ENCODE measurements around the gene PHF21B. TPM values are rescaled to one million over a fixed set of nuclear protein-coding genes. Genes with fewer than 3 reads are reported as not detected.

PHF21B gene
- total and polyA plus RNA-seq, 5 donors from 2014 or later: not detected

DNA sequence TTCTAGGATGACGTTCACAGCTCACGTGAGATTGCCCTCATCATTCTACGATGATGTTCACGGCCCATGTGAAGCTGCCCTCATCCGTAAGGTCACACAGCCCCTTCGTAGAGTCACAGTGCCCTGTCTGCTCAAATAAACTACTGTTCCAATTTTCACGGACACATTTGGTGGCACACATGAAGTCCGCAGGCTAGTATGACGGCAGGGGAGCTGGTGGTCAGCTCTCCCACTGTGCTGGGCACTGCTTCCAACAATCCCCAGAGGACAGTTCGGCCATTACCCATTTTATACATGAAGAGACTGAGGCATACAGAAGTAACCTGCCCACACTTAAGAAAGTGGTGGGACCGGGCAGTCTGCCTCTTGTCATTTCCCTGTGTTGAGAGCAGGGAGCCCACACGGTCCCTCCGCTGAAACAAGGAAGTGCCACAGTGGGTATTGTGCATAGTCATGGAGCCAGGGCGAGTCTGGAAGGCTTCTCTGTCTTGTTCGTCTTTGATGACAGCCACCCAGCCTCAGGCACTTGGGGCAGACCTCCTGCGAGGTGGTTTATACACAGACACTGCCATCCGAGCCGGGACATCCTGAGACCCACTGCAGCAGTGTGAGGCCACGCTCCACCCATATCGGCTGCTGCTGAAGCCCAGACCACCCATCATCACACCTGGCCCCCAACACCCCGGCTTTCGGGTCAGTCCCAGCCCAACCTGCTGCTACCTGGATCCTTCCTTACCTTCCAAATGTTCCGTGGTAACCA, 114.3 kb downstream of the PHF21B start:
- no peaks in the 10 kb centered on the region for H3K36me3 ChIP-seq (ENCODE audit: control insufficient read depth, insufficient read depth, low read length)
- H3K27ac ChIP-seq (ENCODE audit: insufficient read depth, low read length, poor library complexity, severe bottlenecking): no peak overlapping the region
- Mint-ChIP-seq H3K9me3 (peaks cover 0 to 1% (median 0%) of the 10 kb centered on the region in 7 donors), H3K36me3 (no peaks in the 10 kb centered on the region), H3K27me3 (peaks cover 8% of the 10 kb centered on the region), H3K27ac (no peak overlapping the region), H3K4me3 (no peak overlapping the region), H3K4me1 (no peaks in the 10 kb centered on the region)
- DNase-seq (no peak), ATAC-seq (ENCODE audit: low read depth in 2 of 2) (no peak)
- H3K4me3 ChIP-seq (ENCODE audit: low read depth, low read length): no peak overlapping the region
- H3K4me1 ChIP-seq (ENCODE audit: control insufficient read depth, insufficient read depth, low read length, poor library complexity, severe bottlenecking): no peaks in the 10 kb centered on the region
- H3K9me3 ChIP-seq (ENCODE audit: control insufficient read depth in 2 of 2, low read length in 2 of 2): no peaks in the 10 kb centered on the region
- H3K27me3 ChIP-seq (ENCODE audit: control insufficient read depth, insufficient read depth, low read length): no peaks in the 10 kb centered on the region

DNA sequence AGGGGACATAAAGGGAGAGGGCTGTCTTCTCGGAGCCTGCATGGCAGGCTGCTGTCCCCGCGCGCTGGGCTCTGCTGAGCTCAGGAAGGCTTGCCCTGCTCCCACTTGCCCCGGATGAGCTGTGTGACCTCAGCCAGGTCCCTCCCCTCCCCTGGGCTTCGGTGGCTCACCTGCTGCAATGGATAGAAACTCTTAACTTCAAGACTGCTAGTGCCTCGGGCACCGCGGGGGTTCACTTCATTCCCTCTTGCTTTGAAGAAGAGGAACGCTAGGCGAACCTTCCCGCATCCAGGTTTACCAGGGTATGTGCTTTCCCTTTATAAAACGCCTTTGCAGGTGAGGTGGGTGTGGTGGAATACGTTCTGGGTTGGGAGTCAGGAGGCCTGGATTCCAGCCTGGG, 115.0 kb downstream of the PHF21B start:
- Histone ChIP-seq H3K27ac (ENCODE audit: insufficient read depth, low read length, poor library complexity, severe bottlenecking) (no peak overlapping the region), H3K9me3 (ENCODE audit: control insufficient read depth in 2 of 2, low read length in 2 of 2) (no peaks in the 10 kb centered on the region), H3K4me1 (ENCODE audit: control insufficient read depth, insufficient read depth, low read length, poor library complexity, severe bottlenecking) (no peaks in the 10 kb centered on the region), H3K4me3 (ENCODE audit: low read depth, low read length) (no peak overlapping the region), H3K36me3 (ENCODE audit: control insufficient read depth, insufficient read depth, low read length) (no peaks in the 10 kb centered on the region), H3K27me3 (ENCODE audit: control insufficient read depth, insufficient read depth, low read length) (no peaks in the 10 kb centered on the region)
- DNase-seq (no peak), ATAC-seq (ENCODE audit: low read depth in 2 of 2) (no peak)
- peaks cover 4% of the 10 kb centered on the region for H3K27me3 Mint-ChIP-seq
- H3K4me1 Mint-ChIP-seq: no peaks in the 10 kb centered on the region
- H3K36me3 Mint-ChIP-seq: no peaks in the 10 kb centered on the region
- H3K9me3 Mint-ChIP-seq: peaks cover 0 to 1% (median 0%) of the 10 kb centered on the region in 7 donors
- no peak overlapping the region for H3K4me3 Mint-ChIP-seq
- H3K27ac Mint-ChIP-seq: no peak overlapping the region

DNA sequence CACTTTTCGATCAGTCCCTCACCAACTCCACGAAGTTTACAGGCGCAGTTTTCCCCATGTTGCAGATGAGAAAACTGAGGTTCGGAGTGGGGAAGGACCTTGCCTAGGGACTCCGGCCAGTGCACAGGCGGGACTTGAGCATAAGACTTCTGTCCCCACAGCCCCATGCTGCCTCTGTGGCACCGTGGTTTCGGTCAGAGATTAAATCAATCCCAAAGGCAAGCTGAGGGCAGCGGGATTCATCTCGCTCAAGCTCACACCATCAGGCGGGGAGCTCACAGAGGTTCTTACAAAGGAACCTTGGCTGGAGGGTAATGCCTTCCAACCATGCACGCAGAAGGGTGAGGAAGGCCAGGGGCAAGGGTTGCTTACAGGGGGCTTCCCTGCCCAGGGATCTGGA, 115.5 kb downstream of the PHF21B start:
- H3K4me3 Mint-ChIP-seq: no peak overlapping the region
- Histone ChIP-seq H3K36me3 (ENCODE audit: control insufficient read depth, insufficient read depth, low read length) (no peaks in the 10 kb centered on the region), H3K9me3 (ENCODE audit: control insufficient read depth in 2 of 2, low read length in 2 of 2) (no peaks in the 10 kb centered on the region), H3K4me1 (ENCODE audit: control insufficient read depth, insufficient read depth, low read length, poor library complexity, severe bottlenecking) (no peaks in the 10 kb centered on the region), H3K27ac (ENCODE audit: insufficient read depth, low read length, poor library complexity, severe bottlenecking) (no peak overlapping the region), H3K4me3 (ENCODE audit: low read depth, low read length) (no peak overlapping the region), H3K27me3 (ENCODE audit: control insufficient read depth, insufficient read depth, low read length) (no peaks in the 10 kb centered on the region)
- no peak for ATAC-seq (ENCODE audit: low read depth in 2 of 2)
- no peaks in the 10 kb centered on the region for H3K4me1 Mint-ChIP-seq
- H3K9me3 Mint-ChIP-seq: peaks cover 0 to 1% (median 0%) of the 10 kb centered on the region in 7 donors
- peaks cover 4% of the 10 kb centered on the region for H3K27me3 Mint-ChIP-seq
- H3K27ac Mint-ChIP-seq: peak overlapping the region in 1 of 3 donors; percentile 20
- DNase-seq: no peak
- no peaks in the 10 kb centered on the region for H3K36me3 Mint-ChIP-seq

DNA sequence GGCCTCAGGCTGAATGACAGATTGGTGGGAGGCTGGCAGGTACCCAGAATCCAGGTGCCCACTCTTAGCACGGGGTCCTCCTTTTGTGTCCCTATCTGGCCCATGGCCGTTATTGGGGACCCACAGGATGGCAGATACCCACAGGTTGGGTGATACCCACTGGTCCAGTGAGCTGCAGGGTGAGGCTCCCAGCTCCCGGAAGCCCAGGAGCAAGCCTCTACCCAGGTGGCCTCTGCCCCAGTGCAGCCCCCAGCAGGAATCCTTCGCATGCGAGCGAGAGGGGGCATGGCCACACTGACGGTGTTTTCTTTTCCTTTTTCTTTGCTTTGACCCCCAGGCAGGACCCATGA, 116.1 kb downstream of the PHF21B start:
- ATAC-seq (ENCODE audit: low read depth in 2 of 2): no peak
- H3K4me1 Mint-ChIP-seq: no peaks in the 10 kb centered on the region
- Histone ChIP-seq H3K4me3 (ENCODE audit: low read depth, low read length) (no peak overlapping the region), H3K9me3 (ENCODE audit: control insufficient read depth in 2 of 2, low read length in 2 of 2) (no peaks in the 10 kb centered on the region), H3K27ac (ENCODE audit: insufficient read depth, low read length, poor library complexity, severe bottlenecking) (no peak overlapping the region), H3K36me3 (ENCODE audit: control insufficient read depth, insufficient read depth, low read length) (no peaks in the 10 kb centered on the region), H3K27me3 (ENCODE audit: control insufficient read depth, insufficient read depth, low read length) (no peaks in the 10 kb centered on the region), H3K4me1 (ENCODE audit: control insufficient read depth, insufficient read depth, low read length, poor library complexity, severe bottlenecking) (no peaks in the 10 kb centered on the region)
- H3K4me3 Mint-ChIP-seq: no peak overlapping the region
- peaks cover 0 to 1% (median 0%) of the 10 kb centered on the region in 7 donors for H3K9me3 Mint-ChIP-seq
- no peaks in the 10 kb centered on the region for H3K36me3 Mint-ChIP-seq
- H3K27me3 Mint-ChIP-seq: peaks cover 4% of the 10 kb centered on the region
- no peak overlapping the region for H3K27ac Mint-ChIP-seq
- DNase-seq: no peak

DNA sequence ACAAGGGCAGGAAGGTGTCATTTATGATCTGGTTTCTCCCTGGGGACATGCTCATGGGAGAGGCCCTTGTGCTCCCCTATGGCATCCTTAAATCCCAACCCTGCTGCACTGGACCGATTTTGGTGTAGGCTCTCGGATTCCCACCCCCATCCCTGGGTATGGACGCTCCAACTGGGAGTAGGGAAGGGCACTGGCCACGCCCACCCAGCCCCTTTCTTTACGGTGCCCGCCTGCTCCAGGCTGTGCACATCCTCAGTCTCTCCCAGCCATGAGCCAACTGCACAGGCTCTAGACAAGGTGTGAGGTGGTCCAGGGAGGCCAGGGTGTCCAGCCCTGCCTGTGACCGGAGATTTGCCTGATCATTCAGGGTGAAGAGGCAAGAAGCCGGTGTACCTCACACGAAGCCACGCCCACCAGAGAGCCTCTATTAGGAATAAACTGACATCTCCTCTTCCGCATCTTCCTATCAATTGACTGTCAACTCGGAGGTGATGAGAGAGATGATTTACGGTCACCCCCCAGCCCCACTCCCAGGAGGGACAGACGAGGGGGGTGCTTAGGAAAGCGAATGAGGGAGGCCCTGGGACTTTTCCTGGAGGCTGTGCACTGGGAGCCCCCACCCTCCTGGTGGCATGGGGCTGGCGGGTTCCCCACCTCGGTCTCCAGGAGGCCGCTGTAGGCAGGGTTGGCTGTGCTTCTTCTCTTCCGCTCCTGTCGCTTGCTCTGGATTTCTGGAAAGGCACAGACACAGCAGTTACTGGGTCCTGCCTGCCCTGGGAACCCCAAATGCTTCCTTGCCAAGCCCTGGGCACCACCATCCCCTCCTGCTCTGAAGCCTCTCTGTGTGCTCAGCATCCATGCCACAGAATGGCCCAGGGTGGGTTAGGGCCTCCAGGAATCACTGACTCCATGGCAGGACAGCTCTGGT, 116.7 kb downstream of the PHF21B start:
- ATAC-seq (ENCODE audit: low read depth in 2 of 2) (no peak), DNase-seq (no peak)
- Histone ChIP-seq H3K36me3 (ENCODE audit: control insufficient read depth, insufficient read depth, low read length) (no peaks in the 10 kb centered on the region), H3K4me1 (ENCODE audit: control insufficient read depth, insufficient read depth, low read length, poor library complexity, severe bottlenecking) (no peaks in the 10 kb centered on the region), H3K4me3 (ENCODE audit: low read depth, low read length) (no peak overlapping the region), H3K27me3 (ENCODE audit: control insufficient read depth, insufficient read depth, low read length) (no peaks in the 10 kb centered on the region), H3K27ac (ENCODE audit: insufficient read depth, low read length, poor library complexity, severe bottlenecking) (no peak overlapping the region), H3K9me3 (ENCODE audit: control insufficient read depth in 2 of 2, low read length in 2 of 2) (no peaks in the 10 kb centered on the region)
- no peaks in the 10 kb centered on the region for H3K36me3 Mint-ChIP-seq
- no peak overlapping the region for H3K4me3 Mint-ChIP-seq
- H3K27me3 Mint-ChIP-seq: peaks cover 4% of the 10 kb centered on the region
- H3K27ac Mint-ChIP-seq: no peak overlapping the region
- no peaks in the 10 kb centered on the region for H3K4me1 Mint-ChIP-seq
- peaks cover 0 to 1% (median 0%) of the 10 kb centered on the region in 7 donors for H3K9me3 Mint-ChIP-seq

DNA sequence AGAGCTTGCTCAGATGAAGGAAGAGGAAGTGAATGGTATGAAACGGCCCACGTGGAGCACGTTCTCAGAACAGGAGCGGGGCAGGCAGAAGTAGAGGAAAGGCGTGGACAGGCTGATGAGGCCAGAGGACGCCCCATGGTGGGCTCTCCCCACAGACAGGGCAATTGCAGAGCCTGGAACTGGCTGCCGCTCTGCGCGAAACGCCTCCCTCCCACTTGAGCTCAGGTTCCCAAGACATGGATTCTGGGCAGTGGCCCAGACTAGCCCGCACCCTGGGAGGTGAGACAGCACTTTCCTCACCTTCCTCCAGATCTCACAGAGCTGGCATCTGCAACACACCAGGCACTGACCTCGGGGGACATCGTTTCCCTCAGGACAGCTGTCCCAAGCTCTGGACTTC, 117.6 kb downstream of the PHF21B start:
- Histone ChIP-seq H3K27me3 (ENCODE audit: control insufficient read depth, insufficient read depth, low read length) (no peaks in the 10 kb centered on the region), H3K4me1 (ENCODE audit: control insufficient read depth, insufficient read depth, low read length, poor library complexity, severe bottlenecking) (no peaks in the 10 kb centered on the region), H3K36me3 (ENCODE audit: control insufficient read depth, insufficient read depth, low read length) (no peaks in the 10 kb centered on the region), H3K9me3 (ENCODE audit: control insufficient read depth in 2 of 2, low read length in 2 of 2) (no peaks in the 10 kb centered on the region), H3K27ac (ENCODE audit: insufficient read depth, low read length, poor library complexity, severe bottlenecking) (no peak overlapping the region), H3K4me3 (ENCODE audit: low read depth, low read length) (no peak overlapping the region)
- DNase-seq: no peak
- Mint-ChIP-seq H3K4me1 (no peaks in the 10 kb centered on the region), H3K4me3 (no peak overlapping the region), H3K27ac (no peak overlapping the region), H3K9me3 (peaks cover 0 to 1% (median 0%) of the 10 kb centered on the region in 7 donors), H3K36me3 (no peaks in the 10 kb centered on the region), H3K27me3 (peaks cover 9% of the 10 kb centered on the region)
- ATAC-seq (ENCODE audit: low read depth in 2 of 2): no peak

DNA sequence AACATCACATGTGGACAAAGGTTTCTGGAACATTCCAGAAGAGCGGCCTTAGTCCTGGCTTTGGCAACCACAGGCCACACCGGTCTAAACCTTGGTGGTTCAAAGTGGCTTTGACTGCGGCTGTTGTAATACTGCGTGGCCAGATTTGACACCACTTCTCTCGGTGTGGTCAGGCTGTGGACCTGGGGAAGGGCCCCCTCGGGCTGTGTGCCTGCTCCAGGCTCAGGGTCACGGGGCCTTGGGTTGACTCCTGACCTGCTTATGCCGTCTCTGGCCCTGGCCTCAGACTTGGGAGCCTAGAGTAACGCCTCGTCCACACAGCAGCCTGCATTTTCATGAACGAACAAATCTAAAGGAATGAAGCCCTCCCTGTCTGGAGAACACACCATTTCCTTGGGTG, 118.0 kb downstream of the PHF21B start:
- no peaks in the 10 kb centered on the region for H3K27me3 ChIP-seq (ENCODE audit: control insufficient read depth, insufficient read depth, low read length)
- H3K4me1 ChIP-seq (ENCODE audit: control insufficient read depth, insufficient read depth, low read length, poor library complexity, severe bottlenecking): no peaks in the 10 kb centered on the region
- DNase-seq (no peak), ATAC-seq (ENCODE audit: low read depth in 2 of 2) (no peak)
- H3K27ac ChIP-seq (ENCODE audit: insufficient read depth, low read length, poor library complexity, severe bottlenecking): no peak overlapping the region
- H3K27ac Mint-ChIP-seq: no peak overlapping the region
- peaks cover 0 to 1% (median 0%) of the 10 kb centered on the region in 7 donors for H3K9me3 Mint-ChIP-seq
- H3K4me3 Mint-ChIP-seq: no peak overlapping the region
- no peaks in the 10 kb centered on the region for H3K36me3 ChIP-seq (ENCODE audit: control insufficient read depth, insufficient read depth, low read length)
- no peak overlapping the region for H3K4me3 ChIP-seq (ENCODE audit: low read depth, low read length)
- no peaks in the 10 kb centered on the region for H3K9me3 ChIP-seq (ENCODE audit: control insufficient read depth in 2 of 2, low read length in 2 of 2)
- no peaks in the 10 kb centered on the region for H3K36me3 Mint-ChIP-seq
- H3K4me1 Mint-ChIP-seq: no peaks in the 10 kb centered on the region
- H3K27me3 Mint-ChIP-seq: peaks cover 9% of the 10 kb centered on the region

All from CD4-positive, CD25-positive, alpha-beta regulatory T cell (primary cell).